BJ (cell line): Measurements from ENCODE around the gene TM2D3. TPM values are rescaled to one million over a fixed set of nuclear protein-coding genes. Genes with fewer than 3 reads are reported as not detected.

Experiments used
- CTCF ChIA-PET: fragments of 350-600 bp; formaldehyde crosslinking; extraction: SDS; loops from one replicate; lab custom pipeline; 2021; ENCODE audit warnings: antibody characterized with exemption, inconsistent platforms; lab: Yijun Ruan, JAX
- POLR2A ChIA-PET: fragments of 300-600 bp; sonication (Branson Sonifier 250); formaldehyde crosslinking; extraction: SDS; loops from one replicate; lab custom pipeline; 2021; ENCODE audit warnings: antibody characterized with exemption; lab: Charles Lee
- DNase-seq: peaks from one replicate; pipeline ENCODE4 v3.0.0-alpha.2; 2011; ENCODE audit warnings: low read depth
- H3K27me3 ChIP-seq: 2 replicates; pipeline ENCODE4 v1.6.0; 2011; ENCODE audit warnings: low read length; ENCODE audit not compliant: control insufficient read depth, insufficient read depth
- H3K36me3 ChIP-seq: 2 replicates; pipeline ENCODE4 v1.5.1; 2011; ENCODE audit warnings: low read length; ENCODE audit not compliant: control insufficient read depth, insufficient read depth
- H3K4me3 ChIP-seq: 2 replicates; pipeline ENCODE4 v1.5.1; 2011; ENCODE audit warnings: low read depth, mild to moderate bottlenecking, control low read depth, low read length
- CTCF ChIP-seq: IDR thresholded peaks from 2 replicates; pipeline ENCODE4 v1.5.1; 2011; ENCODE audit warnings: low read depth, mild to moderate bottlenecking, control low read depth, inconsistent platforms, low read length, moderate library complexity; ENCODE audit not compliant: insufficient read depth
- polyA plus RNA-seq: library from polyadenylated mRNA; depleted of rRNA; stranded (reverse); fragments of >200 nt; gene quantifications from 2 replicates; pipeline ENCODE4 v1.2.3, GENCODE V29; 2011

Gene TM2D3
- polyA plus RNA-seq, 1 experiment = 34.7 TPM

DNA sequence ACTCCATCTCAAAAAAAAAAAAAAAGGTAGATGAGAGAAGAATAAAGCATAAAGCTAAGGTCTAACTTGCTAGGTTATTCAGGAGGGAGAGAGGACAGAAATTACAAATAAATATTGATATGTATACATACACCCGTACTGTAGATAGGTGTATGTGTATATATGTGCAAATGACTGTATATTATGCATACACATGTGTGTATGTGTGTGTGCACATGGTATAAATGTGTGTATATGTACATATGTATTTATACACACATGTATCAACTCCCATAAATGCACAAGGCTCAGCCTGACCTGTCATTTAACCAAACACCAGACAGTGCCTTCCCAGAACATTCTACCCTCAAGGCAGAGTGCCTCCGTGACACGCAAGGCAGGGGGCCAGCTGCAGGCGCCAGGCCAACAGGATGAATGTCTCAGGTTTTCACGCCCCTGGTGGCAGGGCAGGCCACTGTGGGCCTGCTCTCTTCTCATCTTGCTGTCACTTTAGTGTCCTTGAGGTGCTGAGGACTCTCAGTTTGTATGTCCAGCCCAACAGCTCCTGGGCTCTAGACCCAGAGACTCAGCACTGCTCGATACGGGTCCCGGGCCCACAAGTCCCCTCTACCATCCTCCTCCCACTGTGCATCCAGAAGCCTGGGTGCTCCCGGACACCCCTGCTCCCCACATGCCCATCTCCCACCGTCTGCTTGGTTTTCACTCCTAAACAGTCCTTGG is 40.4 kb downstream of the TM2D3 start:
- H3K4me3 ChIP-seq = no peak overlapping the region
- no peaks in the 10 kb centered on the region for H3K36me3 ChIP-seq
- ChIA-PET CTCF (no interaction called here), POLR2A (no interaction called here)
- no peak for TF ChIP-seq CTCF
- no peak for DNase-seq
- H3K27me3 ChIP-seq = peaks cover 2% of the 10 kb centered on the region

DNA sequence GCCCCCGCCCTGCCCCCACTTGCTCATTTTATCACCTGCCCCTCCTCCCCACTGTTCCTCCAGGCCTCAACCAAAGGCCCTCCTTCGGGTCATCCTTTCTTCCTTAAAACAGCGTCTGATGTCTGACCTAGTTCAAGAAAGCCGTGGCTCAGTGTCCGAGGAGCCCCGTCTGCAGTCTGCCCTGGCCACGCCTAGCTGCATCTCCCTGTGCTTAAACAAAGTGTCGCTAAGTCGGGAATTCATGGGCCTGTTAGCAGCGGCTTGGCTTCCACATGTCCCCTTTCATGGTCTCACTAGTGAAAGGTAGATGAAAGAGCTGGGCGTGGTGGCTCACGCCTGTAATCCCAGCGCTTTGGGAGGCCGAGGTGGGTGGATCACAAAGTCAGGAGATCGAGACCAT is 41.2 kb downstream of the TM2D3 start:
- POLR2A ChIA-PET = no interaction called here
- no peak overlapping the region for H3K4me3 ChIP-seq
- TF ChIP-seq CTCF = no peak
- peaks cover 2% of the 10 kb centered on the region for H3K27me3 ChIP-seq
- H3K36me3 ChIP-seq = no peaks in the 10 kb centered on the region
- DNase-seq = no peak
- CTCF ChIA-PET = no interaction called here

GRCh38 chr15:101610611-101611000 is 41.6 kb downstream of the TM2D3 start:
- ChIA-PET POLR2A (no interaction called here), CTCF (no interaction called here)
- H3K4me3 ChIP-seq = no peak overlapping the region

DNA sequence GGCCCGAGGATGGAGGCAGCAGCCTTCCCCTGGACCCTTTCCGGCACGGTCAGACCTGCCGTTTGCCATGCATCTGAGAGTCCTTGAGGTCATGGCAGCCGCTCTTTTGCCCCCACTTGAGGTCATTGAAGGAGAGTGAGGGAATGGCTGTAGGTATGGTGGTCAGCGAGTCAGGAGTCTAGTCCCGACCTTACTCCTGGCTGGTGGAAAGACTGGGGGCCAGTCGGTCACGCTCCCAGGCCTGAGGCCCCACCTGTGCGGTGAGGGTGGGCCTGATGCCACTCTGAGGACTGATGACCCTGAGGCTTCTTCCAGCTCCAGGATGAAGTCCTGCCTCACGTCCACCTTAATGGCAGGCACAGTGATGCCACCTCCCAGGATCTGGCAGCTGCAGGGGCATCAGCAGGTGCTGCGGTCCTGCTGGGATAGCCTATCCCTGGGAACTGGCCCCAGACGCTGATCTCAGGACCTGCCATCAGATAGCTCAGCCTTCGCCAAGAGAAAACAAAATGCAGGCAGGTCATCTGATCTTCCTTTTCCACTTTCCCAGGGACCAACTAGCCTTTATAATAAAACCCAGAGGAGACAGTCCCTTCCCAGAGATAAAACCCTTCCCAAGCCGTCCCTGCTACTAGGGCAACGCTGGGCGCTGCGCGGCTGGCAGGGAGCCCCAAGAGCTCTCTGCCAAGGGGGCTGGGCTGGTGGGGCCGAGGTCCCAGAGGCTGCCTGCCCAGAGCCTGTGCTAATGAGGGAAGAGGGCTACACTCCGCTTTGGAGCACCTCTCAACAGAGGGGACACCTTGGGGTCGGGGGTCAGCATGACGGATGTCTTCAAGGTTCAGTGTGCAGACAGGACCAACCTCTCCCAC is 42.2 kb downstream of the TM2D3 start:
- Histone ChIP-seq H3K36me3 (no peaks in the 10 kb centered on the region), H3K27me3 (peaks cover 2% of the 10 kb centered on the region), H3K4me3 (no peak overlapping the region)
- no peak for TF ChIP-seq CTCF
- DNase-seq = no peak
- ChIA-PET CTCF (no interaction called here), POLR2A (no interaction called here)

More at GRCh38 chr15:101610611-101611000, 41.6 kb downstream of the TM2D3 start:
- DNase-seq = no peak
- TF ChIP-seq CTCF = no peak
- peaks cover 2% of the 10 kb centered on the region for H3K27me3 ChIP-seq
- H3K36me3 ChIP-seq = no peaks in the 10 kb centered on the region

- no peaks in the 10 kb centered on the region for H3K36me3 ChIP-seq
- ChIA-PET POLR2A (no interaction called here), CTCF (interaction anchor here (1.0 kb wide), 1 partner anchor 309 kb away, joined by 3 read pairs; no protein-coding TSS in a partner anchor)
- H3K4me3 ChIP-seq = no peak overlapping the region
- TF ChIP-seq CTCF = no peak
- H3K27me3 ChIP-seq = peaks cover 2% of the 10 kb centered on the region
- DNase-seq = no peak
These were observed 44.0 kb downstream of the TM2D3 start for GRCh38 chr15:101608201-101608600.
